Dedifferentiated amniotic fluid mesenchymal stem cell (primary cell): ENCODE data around the gene PITPNM1.
A peak's percentile ranks its signal among the peaks of the same experiment; 100 is the strongest.
"Not testable (repeated sequence)": the region's sequence is repeated elsewhere in the genome, so short reads cannot be mapped to it uniquely, and the experiment has no call there.

Experiments
- DNase-seq: peaks from one replicate; pipeline ENCODE4 v3.0.0-alpha.2; 2016; ENCODE audit errors: extremely low spot score

The PITPNM1 gene

DNA sequence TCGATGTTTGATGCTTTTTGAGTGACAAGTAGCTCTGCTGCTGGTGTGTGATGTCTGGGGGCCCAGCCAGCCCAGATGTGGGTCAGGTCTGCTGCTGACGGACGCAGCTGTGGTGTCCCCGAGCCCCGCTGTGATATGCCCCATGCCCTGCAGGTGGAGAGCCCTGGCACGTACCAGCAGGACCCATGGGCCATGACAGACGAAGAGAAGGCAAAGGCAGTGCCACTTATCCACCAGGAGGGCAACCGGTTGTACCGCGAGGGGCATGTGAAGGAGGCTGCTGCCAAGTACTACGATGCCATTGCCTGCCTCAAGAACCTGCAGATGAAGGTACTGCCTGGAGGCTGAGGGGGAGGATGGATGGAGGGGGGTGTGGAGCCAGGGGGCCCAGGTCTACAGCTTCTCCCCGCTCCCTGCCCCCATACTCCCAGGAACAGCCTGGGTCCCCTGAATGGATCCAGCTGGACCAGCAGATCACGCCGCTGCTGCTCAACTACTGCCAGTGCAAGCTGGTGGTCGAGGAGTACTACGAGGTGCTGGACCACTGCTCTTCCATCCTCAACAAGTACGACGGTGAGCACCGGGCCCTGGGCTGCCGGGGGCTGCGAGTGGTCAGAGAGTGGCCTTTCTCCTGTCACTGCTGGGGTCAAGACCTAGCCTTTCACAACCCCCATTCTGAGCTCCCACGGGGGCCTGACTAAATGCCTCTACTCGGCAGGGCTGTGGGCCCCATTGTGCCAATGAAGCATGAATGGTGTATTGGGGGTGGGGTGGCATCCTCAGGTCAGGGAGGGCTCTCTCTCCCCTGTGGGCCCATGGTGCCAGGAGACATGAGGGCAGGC, 15.1 kb downstream of the PITPNM1 start:
- DNase-seq = no peak

DNA sequence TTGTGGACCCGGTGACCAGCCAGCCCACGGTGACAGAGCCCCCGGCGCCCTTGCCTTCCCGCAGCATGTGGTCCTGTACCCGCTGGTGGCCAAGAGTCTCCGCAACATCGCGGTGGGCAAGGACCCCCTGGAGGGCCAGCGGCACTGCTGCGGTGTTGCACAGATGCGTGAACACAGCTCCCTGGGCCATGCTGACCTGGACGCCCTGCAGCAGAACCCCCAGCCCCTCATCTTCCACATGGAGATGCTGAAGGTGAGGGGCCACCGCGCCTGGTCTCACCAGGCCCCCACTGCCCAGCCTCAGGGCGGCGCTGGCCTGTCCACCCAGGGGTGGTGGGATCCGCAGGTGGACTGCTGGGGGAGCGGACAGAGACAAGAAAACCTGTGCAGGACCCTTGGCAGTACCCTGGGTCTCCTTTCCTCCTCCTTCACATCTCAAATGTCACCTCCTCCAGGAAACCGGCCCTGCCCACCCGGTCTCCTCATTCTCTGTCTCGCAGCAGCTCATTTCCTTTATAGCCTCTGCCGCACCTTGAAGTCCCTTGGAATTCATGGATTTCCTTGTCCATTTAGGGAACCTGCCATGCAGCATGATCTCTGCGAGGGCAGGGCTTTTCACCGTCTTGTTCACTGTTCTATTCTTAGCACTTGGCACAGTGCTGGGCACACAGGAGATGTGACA, 15.8 kb downstream of the PITPNM1 start:
- no peak for DNase-seq

DNA sequence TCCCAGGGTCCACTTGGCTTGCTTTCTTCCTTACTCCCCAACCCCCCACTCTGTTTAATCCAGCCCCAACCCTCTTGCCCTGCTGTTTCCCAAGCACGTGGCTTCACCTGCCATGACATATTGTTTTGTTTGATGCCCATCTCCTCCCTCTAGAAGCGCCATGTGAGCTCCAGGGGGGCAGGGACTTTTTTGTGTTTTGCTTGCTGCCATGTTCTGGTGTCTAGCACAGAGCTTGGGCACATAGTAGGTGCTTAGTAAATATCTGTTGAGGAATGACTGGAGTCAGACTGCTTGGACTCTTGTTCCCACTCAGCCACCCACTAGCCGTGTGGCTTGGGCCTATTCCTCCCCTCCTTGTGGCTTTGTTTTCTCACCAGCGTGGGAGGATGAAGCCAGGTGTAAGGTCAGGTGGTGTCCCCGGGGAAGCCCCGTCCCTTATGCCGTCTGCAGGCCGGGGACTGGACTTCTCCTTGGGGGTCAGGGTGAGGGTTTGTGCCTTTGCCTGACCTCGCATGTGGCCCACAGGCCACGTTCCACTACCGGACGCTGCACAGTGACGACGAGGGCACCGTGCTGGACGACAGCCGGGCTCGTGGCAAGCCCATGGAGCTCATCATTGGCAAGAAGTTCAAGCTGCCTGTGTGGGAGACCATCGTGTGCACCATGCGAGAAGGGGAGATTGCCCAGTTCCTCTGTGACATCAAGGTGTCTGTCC, 18.5 kb downstream of the PITPNM1 start:
- no peak for DNase-seq

DNA sequence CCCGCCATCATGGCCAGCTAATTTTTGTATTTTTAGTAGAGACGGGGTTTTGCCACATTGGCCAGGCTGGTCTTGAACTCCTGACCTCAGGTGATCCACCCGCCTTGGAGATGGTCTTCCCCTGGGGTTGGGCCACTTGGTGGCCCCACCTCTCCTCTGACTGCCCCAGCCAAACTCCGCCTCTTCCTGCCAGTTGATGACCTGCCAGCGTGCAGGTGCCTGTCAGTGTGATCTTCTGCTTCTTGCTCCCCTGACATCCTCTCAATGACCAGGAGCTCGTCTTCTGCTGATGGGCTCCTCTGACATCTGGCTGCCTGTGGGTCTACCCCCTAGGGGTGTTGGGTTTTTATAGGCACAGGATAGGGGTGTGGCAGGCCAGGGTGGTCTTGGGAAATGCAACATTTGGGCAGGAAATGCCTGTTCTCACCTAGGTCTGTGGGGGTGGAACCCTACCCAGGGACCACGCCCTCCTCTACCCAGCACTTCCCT, 19.2 kb downstream of the PITPNM1 start:
- not testable (repeated sequence) for DNase-seq

DNA sequence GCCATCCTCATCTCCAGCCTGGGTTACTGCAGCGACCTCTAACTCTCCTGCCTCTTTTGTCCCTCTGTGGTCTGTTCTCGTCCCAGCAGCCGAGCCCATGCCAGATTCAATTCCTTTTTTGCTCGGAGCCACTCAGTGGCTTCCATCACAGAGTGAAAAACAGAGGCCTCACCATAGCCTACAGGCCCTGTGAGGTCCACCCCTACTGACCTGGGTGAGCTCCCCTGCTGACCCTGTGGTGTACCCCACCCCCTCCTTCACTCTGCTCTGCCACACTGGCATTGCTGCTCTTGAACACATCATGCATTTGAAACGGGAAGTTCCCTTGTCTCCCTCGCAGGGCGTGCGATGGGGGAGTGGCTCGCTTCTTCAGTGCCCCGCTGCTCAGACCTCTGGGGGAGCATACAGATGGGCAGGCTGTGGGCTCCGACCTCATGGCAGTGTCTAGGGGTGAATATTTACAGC, 20.3 kb downstream of the PITPNM1 start:
- no peak for DNase-seq

DNA sequence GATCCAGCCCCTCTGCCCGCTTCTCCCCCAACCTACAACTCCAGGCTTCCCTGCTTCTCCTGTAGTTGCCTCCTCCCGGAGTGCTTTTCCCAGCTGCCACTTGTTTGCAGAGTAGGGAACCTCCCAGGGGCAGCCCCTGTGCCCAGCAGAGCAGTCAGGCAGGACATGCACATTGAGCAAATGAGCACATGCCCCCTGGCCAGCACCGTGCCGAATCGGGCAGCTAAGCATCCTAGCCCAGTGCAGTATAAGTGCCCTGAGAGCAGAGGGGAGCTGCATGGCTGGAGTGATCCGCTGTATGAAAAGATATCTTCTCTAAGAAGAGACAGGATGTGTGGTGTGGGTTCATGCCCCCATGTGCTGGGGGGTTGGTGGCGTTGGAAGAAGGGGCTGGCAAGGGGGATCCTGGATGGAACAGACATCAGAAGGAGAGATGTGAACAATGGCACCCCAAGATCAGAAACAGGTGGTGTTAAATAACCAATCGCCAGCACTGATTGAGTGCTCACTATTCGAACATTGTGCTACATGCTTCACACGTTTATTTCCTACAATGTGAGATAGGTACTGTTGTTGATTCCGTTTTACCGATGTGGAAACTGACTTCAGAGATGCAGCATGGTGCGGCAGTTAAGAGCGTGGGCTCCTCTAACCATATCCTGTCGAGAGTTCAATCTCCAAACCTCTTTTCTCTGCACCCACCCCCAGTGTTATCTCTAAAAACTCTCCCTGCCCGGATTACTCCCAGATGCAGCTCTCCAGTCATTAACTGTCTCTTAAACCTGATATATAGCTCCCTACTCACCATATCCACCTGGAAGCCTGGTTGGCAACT, 21.1 kb downstream of the PITPNM1 start:
- no peak for DNase-seq

DNA sequence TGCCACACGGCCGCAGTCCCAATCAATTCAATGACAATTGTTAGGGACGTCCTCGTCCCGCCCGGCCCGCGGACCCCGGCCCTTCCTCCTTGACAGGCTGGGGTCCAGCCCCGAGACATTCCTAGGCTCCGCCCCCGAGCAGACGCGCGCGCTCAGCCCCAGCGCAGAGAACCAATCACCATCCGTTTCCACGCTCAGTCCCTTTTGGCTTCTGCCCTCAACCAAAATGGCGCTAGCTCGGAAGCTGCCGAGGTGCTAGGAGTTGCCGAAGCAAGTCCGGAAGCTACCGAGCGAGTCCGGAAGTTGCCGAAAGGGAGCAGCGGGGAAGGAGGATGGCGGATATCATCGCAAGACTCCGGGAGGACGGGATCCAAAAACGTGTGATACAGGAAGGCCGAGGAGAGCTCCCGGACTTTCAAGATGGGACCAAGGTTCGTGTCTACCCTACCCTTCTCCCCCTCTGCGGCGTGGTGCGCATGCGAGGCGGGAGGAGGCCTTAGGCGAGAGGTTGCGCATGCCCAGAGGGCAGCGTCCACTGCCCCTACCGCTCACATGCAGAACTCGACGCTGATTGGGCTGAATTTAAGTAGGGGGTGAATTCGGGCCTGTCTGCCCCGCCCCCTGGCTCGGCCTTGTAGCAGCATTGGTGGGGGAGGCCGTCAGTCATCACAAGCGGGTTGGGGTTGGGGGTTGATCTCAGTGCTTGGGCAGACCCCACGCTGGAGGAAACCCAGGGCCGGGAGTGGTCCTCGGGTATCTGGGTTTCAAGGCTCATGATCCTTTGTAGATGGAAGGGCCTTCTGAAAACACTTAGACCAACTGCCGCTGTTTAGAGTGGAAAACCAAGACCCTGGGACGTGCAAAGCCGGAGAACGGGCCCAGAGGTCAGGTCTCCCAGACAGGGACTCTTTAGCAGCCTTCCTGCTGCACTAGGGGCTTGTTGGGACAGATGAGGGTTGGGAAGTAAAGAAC, 22.1 kb downstream of the PITPNM1 start, which contains the start of gene AIP:
Gene AIP, plus strand, starts transcription at position 200 of the 972 bp plus-strand sequence. Its CDS starts 133 bp downstream, at position 333.
- peak; percentile 99 for DNase-seq

DNA sequence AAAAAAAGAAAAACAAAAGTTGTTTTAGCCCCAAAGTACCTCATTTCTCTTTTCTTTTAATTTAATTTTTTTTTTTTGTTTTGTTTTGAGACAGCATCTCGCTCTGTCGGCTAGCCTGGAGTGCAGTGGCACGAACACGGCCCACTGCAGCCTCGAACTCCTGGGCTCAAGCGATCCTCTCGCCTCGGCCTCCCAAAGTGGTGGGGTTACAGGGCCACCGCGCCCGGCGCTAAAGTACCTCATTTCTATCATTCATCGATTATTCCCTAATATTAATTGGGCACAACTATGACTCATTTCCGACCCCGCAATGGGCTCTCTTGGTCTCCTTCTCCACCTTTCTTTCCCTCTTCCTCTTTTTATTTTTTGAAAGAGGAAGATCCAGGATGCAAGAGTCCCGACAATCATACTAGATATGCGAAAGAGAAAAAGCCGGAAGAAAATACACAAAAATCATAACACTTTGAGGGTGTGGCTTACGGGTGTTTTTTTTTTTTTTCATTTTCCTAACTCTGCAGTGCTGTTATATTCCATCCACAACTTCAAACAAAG, 22.8 kb downstream of the PITPNM1 start:
- DNase-seq = no peak

DNA sequence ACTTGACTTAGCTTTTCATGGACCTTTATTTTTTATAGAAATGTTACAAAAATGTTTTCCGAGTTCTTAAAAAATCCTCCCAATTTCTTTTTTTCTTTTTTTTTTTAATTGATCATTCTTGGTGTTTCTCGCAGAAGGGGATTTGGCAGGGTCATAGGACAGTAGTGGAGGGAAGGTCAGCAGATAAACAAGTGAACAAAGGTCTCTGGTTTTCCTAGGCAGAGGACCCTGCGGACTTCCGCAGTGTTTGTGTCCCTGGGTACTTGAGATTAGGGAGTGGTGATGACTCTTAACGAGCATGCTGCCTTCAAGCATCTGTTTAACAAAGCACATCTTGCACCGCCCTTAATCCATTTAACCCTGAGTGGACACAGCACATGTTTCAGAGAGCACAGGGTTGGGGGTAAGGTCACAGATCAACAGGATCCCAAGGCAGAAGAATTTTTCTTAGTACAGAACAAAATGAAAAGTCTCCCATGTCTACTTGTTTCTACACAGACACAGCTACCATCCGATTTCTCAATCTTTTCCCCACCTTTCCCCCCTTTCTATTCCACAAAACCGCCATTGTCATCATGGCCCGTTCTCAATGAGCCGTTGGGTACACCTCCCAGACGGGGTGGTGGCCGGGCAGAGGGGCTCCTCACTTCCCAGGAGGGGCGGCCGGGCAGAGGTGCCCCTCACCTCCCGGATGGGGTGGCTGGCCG, 27.7 kb downstream of the PITPNM1 start:
- not testable (repeated sequence) for DNase-seq

DNA sequence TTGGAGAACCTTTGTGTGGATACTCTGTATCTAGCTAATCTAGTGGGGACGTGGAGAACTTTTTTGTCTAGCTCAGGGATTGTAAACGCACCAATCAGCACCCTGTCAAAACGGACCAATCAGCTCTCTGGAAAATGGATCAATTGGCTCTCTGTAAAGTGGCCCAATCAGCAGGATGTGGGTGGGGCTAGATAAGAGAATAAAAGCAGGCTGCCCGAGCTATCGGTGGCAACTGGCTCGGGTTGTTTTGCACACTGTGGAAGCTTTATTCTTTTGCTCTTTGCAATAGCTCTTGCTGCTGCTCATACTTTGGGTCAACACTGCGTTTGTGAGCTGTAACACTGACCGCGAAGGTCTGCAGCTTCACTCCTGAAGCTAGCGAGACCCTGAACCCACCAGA, 28.5 kb downstream of the PITPNM1 start:
- DNase-seq = not testable (repeated sequence)

DNA sequence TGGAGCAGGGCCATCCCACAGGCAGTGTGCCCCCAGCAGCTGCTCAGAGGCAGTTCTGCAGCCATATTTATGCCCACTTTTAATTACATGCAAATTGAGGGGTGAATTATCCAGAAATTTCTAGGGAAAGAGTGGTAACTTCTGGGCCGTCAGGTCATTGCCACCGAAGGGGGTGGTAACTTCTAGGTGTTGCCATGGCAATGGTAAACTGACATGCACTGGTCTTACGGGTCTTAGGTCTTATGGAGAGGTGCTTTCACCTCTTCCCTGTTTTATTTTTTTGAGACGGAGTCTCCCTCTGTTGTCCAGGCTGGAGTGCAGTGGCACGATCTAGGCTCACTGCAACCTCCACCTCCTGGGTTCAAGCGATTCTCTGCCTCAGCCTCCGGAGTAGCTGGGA, 32.3 kb downstream of the PITPNM1 start:
- no peak for DNase-seq

DNA sequence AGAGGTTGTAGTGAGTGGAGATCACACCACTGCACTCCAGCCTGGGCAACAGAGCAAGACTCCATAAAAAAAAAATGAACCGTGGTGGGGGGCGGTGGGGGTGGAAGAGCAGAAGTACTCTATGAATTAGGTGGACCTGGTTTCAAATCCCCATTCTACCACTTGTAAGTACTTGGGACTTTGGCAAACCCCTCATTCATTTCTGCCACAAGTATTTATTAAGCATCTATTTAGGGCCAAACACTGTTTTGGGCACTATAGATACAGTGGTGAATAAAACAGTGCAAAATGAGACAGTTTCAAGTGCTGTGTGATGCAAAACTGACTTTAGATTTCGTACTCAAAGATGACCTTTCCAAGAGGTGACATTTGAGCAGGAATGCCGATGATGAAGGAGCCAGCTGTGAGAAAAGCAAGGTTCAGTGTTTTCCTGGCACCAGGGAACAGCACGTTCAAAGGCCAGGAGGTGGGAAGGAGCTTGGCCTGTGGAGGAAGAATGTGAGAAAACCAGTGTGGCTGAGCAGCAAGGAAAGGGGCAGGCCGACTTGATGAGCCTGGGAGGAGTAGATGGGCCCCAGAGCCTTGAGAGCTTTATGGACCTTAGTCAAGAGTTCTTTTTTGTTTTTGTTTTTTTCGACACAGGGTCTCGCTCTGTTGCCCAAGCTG, 34.7 kb downstream of the PITPNM1 start:
- DNase-seq = no peak

DNA sequence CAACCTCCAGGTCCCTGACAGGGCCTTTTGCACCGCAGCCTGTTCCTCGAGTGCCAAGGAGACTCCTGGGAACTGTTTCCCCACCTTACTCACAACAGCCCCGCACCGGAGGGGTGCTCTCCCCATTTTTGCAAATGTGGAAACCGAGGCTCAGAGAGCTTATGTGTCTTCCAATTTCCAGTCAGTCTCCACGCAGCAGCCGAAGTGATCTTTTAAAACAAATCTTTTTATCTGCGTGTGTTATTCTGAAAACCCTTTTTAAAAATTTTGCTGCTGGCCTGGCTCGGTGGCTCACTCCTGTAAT, 35.7 kb downstream of the PITPNM1 start:
- no peak for DNase-seq

DNA sequence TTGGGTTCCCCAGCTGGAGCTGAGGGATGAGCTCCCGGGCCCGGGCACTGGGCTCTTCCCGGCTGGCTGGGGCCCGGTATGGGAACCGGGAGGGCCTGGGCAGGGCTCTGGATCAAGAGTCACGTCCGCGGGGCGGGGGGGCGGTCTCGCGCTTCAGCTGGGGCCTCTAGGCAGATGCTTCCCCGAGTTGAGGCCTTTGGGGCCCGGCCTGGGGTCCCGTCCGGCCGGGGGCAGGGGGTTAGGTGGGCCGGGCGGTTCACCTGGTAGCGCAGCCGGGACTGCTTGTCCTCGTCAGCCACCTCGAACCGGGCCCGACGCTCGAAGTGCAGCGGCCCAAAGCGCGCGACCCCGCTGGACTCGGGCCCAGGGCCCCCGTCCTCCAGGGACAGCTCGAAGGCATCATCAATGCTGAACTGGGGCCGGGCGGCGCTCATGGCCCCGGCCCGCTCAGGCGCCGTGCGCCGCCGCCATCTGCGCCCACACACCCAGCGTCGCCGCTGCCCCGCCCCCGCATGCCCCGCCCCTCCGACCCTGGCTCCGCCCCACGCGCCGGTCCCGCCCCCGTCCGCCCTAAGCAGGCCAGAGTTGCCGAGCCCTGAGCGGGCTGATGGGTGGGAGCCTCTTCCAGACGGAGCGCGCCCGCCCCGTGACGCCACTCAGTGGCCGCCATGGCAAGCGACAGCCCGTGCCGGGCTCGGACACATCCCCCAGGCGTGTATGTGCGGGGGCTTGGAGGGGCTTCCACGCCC, 36.2 kb downstream of the PITPNM1 start, which contains the start of gene TMEM134:
Gene TMEM134, minus strand, starts transcription at position 493 of the 749 bp plus-strand sequence. Its CDS starts 59 bp downstream, at position 434.
- peak; percentile 88 for DNase-seq

DNA sequence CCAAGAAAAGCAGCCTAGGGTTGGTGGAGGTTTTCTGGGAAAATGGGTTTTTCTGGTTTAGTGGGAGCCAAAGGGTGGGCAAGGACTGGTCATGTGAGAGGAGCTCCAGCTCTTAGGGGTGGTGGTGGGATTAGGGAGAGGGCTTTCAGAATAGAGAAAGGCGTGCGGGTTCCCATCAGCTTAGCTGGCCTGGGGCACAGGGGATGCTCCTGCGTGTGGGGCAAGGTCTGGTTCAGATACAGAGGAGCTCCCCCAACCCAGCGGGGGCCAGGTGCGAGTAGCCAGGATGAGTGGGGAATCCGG, 36.8 kb downstream of the PITPNM1 start:
- no peak for DNase-seq

DNA sequence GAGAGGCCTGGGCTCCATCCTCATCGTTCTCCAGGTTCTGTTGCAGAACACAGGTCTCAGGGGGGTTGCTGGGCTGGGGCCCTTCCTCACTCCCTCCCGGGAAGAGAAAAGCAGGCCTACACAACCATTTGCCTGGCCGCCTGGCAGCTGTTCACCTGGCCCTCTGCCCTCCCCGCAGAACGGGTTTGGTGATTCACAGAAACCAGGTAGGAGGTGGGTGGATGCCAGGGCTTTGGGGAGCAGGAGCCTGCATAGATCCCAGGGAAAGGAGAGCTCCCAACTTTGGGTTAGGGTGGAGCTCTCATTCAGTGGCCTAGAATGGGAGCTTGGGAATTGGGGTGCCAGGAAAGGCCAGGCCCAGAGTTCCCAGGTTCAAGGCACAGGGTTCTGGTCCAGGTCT, 37.1 kb downstream of the PITPNM1 start:
- DNase-seq = no peak

DNA sequence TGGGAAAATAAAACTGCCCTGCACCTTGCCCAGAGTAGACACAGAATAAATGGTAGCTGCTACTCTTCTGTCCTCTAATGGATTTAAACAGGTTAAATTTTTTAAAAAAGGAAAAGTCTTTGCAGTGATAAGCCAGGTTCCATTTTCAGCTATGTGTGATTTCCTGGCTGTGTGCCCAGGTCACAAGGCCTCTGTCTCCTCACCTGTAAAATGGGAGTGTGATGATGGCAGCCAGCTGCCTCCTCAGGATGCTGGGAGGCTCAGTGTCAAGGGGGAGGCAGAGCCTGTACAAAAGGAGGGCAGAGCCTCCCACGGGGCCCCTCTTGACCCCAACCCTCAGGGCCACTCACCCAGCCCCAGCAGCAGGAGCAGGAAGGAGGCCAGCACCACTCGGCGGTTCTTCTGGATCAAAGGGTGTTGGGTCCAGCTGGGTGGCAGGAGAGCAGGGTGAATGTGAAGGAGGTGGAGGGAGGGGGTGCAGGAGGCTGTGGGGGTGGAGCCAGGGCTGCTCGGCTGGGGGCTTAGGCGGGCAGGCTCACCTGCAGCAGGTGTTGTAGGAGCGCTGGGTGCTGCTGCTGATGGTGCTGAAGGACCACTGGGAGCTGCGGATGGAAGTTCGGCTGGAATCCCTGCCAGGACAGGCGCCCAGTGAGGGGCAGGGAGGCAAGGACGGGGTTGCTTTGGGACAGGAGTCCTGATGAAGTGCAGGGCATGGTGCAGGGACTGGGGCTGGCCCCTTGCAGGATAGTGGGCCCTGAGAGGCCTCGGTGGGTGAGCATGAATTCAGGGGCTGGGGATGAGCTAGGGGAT, 38.0 kb downstream of the PITPNM1 start:
- no peak for DNase-seq
